Keratinocyte (primary cell): ENCODE measurements around the gene HELB. TPM values are rescaled to one million over a fixed set of nuclear protein-coding genes. Genes with fewer than 3 reads are reported as not detected.

Source experiments
- DNase-seq: peaks from one replicate; pipeline ENCODE4 v3.0.0-alpha.2; 2011; ENCODE audit warnings: low read depth, missing footprints, low spot score
- FAIRE-seq: peaks from 2 replicates; lab custom pipeline; 2011; peaks lifted over from hg19 to GRCh38; lab: Jason Lieb, UNC
- H2AFZ ChIP-seq: 2 replicates; pipeline ENCODE4 v1.6.0; 2012; ENCODE audit warnings: low read length, control low read depth, inconsistent platforms; ENCODE audit not compliant: control insufficient read depth
- H3K27ac ChIP-seq: 2 replicates; pipeline ENCODE4 v1.5.1; 2011; ENCODE audit warnings: low read length; ENCODE audit not compliant: control insufficient read depth, insufficient read depth
- H3K27me3 ChIP-seq: 3 replicates; pipeline ENCODE4 v1.6.0; 2011; ENCODE audit warnings: low read length; ENCODE audit not compliant: control insufficient read depth, insufficient read depth; ENCODE audit errors: extremely low read depth
- H3K36me3 ChIP-seq, 2 experiments: 2 replicates in 1 of 2; 3 replicates in 1 of 2; pipeline ENCODE4 v1.5.1; 2011; ENCODE audit warnings: low read length in 2 of 2, mild to moderate bottlenecking in 1 of 2; ENCODE audit not compliant: control insufficient read depth in 2 of 2, insufficient read depth in 2 of 2; ENCODE audit errors: extremely low read depth in 1 of 2
- H3K4me1 ChIP-seq: 3 replicates; pipeline ENCODE4 v1.5.1; 2011; ENCODE audit warnings: low read length; ENCODE audit not compliant: control insufficient read depth, insufficient read depth; ENCODE audit errors: extremely low read depth
- H3K4me2 ChIP-seq: 3 replicates; pipeline ENCODE4 v1.6.0; 2011; ENCODE audit warnings: low read depth, low read length; ENCODE audit not compliant: control insufficient read depth, insufficient read depth; ENCODE audit errors: extremely low read depth
- H3K4me3 ChIP-seq, 3 experiments: fragments of 200-600 bp in 1 of 3; sonication (generic) in 1 of 3; 2 replicates in 2 of 3; 3 replicates in 1 of 3; pipeline ENCODE4 v1.5.1; 2011 to 2016; ENCODE audit warnings: low read length in 3 of 3, mild to moderate bottlenecking in 3 of 3, control low read depth in 2 of 3, inconsistent platforms in 1 of 3, low read depth in 1 of 3, mixed read lengths in 1 of 3, mixed run types in 1 of 3, moderate library complexity in 1 of 3; ENCODE audit not compliant: control insufficient read depth in 2 of 3, insufficient read depth in 2 of 3; ENCODE audit errors: extremely low read depth in 1 of 3
- H3K79me2 ChIP-seq: 2 replicates; pipeline ENCODE4 v1.6.0; 2012; ENCODE audit warnings: low read length; ENCODE audit not compliant: control insufficient read depth, insufficient read depth
- H3K9ac ChIP-seq: 3 replicates; pipeline ENCODE4 v1.6.0; 2011; ENCODE audit warnings: low read length; ENCODE audit not compliant: control insufficient read depth, insufficient read depth; ENCODE audit errors: extremely low read depth
- H3K9me1 ChIP-seq: 3 replicates; pipeline ENCODE4 v1.6.0; 2011; ENCODE audit warnings: low read length; ENCODE audit not compliant: control insufficient read depth, insufficient read depth; ENCODE audit errors: extremely low read depth
- H3K9me3 ChIP-seq: 2 replicates; pipeline ENCODE4 v1.5.1; 2012; ENCODE audit warnings: low read depth, low read length; ENCODE audit not compliant: control insufficient read depth
- H4K20me1 ChIP-seq: 3 replicates; pipeline ENCODE4 v1.6.0; 2011; ENCODE audit warnings: low read length; ENCODE audit not compliant: control insufficient read depth, insufficient read depth; ENCODE audit errors: extremely low read depth
- CTCF ChIP-seq, 3 experiments: IDR thresholded peaks in 1 of 3; conservative IDR thresholded peaks in 1 of 3; optimal IDR thresholded peaks in 1 of 3; 2 replicates in 2 of 3; 3 replicates in 1 of 3; pipeline versions ENCODE3 to v1.5.1; 2011; ENCODE audit warnings: low read length in 3 of 3, mild to moderate bottlenecking in 3 of 3, moderate library complexity in 2 of 3, control low read depth in 1 of 3, inconsistent platforms in 1 of 3; ENCODE audit not compliant: insufficient read depth in 2 of 3; ENCODE audit errors: extremely low read depth in 1 of 3
- EZH2 ChIP-seq: IDR thresholded peaks from one replicate; pipeline ENCODE4 v1.6.1; 2012; ENCODE audit warnings: inconsistent platforms, mild to moderate bottlenecking, low read length, moderate library complexity
- dilution Hi-C: fragments of 300-500 bp; cut with MboI; formaldehyde crosslinking; loops from one replicate; pipeline ENCODE4 v1.7.0; 2020; ENCODE audit warnings: low sequenced_read_pairs; ENCODE audit not compliant: extremely low pct_ligation_motif_present
- polyA plus RNA-seq, 5 experiments: library from polyadenylated mRNA; depleted of rRNA in 3 of 5; stranded (reverse) in 3 of 5; stranded (forward) in 1 of 5; unstranded in 1 of 5; fragments of >200 nt; gene quantifications; 1 replicate in 1 of 5; 2 replicates in 3 of 5; 3 replicates in 1 of 5; pipeline versions ENCODE4 v1.2.1 to v1.2.3, GENCODE V29; 2011 to 2012; ENCODE audit warnings: missing spikeins in 2 of 5, low read depth in 1 of 5, low replicate concordance in 1 of 5

HELB gene
- polyA plus RNA-seq, 1 donor (not counting 4 experiments of a cell fraction or from before 2014, with no cell fraction given): 1.8 TPM

- dilution Hi-C loops: no loop called here
- DNase-seq: no peak
- Histone ChIP-seq H3K27ac (no peak overlapping the region), H3K9ac (no peak overlapping the region), H2AFZ (no peak overlapping the region), H3K9me3 (no peaks in the 10 kb centered on the region), H4K20me1 (no peaks in the 10 kb centered on the region), H3K4me2 (no peak overlapping the region), H3K9me1 (no peaks in the 10 kb centered on the region), H3K4me3 (no peak overlapping the region), H3K4me1 (no peaks in the 10 kb centered on the region), H3K36me3 (no peaks in the 10 kb centered on the region), H3K79me2 (no peaks in the 10 kb centered on the region), H3K27me3 (no peaks in the 10 kb centered on the region)
- FAIRE-seq: no peak
- TF ChIP-seq CTCF (optimal IDR thresholded peaks at IDR 0.05 in 1 of 3, IDR thresholded peaks at IDR 0.05 in 1 of 3, conservative IDR thresholded peaks at IDR 0.05 in 1 of 3; ENCODE audit: extremely low read depth in 1 of 3, insufficient read depth in 2 of 3, low read length in 3 of 3) (no peak), EZH2 (no peak)
Measured at GRCh38 chr12:66371982-66372381, 69.7 kb downstream of the HELB start.

GRCh38 chr12:66375560-66375959 lies 73.3 kb downstream of the HELB start:
- H3K4me2 ChIP-seq: no peak overlapping the region
- H3K4me3 ChIP-seq: no peak overlapping the region
- no peak overlapping the region for H2AFZ ChIP-seq
- no peaks in the 10 kb centered on the region for H3K36me3 ChIP-seq
- H3K79me2 ChIP-seq: no peaks in the 10 kb centered on the region
- H3K27me3 ChIP-seq: no peaks in the 10 kb centered on the region
- H4K20me1 ChIP-seq: no peaks in the 10 kb centered on the region
- no peaks in the 10 kb centered on the region for H3K9me1 ChIP-seq
- dilution Hi-C loops: no loop called here
- TF ChIP-seq EZH2: no peak
- no peak for TF ChIP-seq CTCF (optimal IDR thresholded peaks at IDR 0.05 in 1 of 3, IDR thresholded peaks at IDR 0.05 in 1 of 3, conservative IDR thresholded peaks at IDR 0.05 in 1 of 3; ENCODE audit: extremely low read depth in 1 of 3, insufficient read depth in 2 of 3, low read length in 3 of 3)
- no peak overlapping the region for H3K9ac ChIP-seq
- no peak for DNase-seq
- no peak for FAIRE-seq
- H3K4me1 ChIP-seq: no peaks in the 10 kb centered on the region
- H3K27ac ChIP-seq: no peak overlapping the region
- no peaks in the 10 kb centered on the region for H3K9me3 ChIP-seq
